GM12878 (cell line): ENCODE results near the gene TRAPPC11. TPM values are rescaled to one million over a fixed set of nuclear protein-coding genes. Genes with fewer than 3 reads are reported as not detected.

ENCODE experiments used
- DPF2 ChIP-seq: fragments of 450-650 bp; IDR thresholded peaks from 2 replicates; pipeline ENCODE4 v1.6.1; 2017; ENCODE audit warnings: mild to moderate bottlenecking
- E4F1 ChIP-seq: fragments of 450-650 bp; IDR thresholded peaks from 2 replicates; pipeline ENCODE4 v1.6.1; 2018; ENCODE audit warnings: borderline replicate concordance, mild to moderate bottlenecking; ENCODE audit not compliant: partially characterized antibody
- EP300 ChIP-seq, 2 experiments: fragments of 150-350 bp in 1 of 2; IDR thresholded peaks; 2 replicates each; pipeline ENCODE4 v1.6.1; 2011 to 2012; ENCODE audit warnings: low read depth in 2 of 2, low read length in 2 of 2, borderline replicate concordance in 1 of 2, improper control_type of control experiment in 1 of 2, inconsistent platforms in 1 of 2; ENCODE audit not compliant: control insufficient read depth in 1 of 2
- FOS ChIP-seq: IDR thresholded peaks from 3 replicates; pipeline ENCODE4 v1.6.1; 2011; ENCODE audit warnings: borderline replicate concordance; ENCODE audit not compliant: insufficient read length; ENCODE audit errors: extremely low read depth
- HDAC2 ChIP-seq: fragments of 200-600 bp; sonication (generic); IDR thresholded peaks from 2 replicates; pipeline ENCODE4 v1.6.1; 2017
- IRF4 ChIP-seq: IDR thresholded peaks from 2 replicates; pipeline ENCODE4 v1.6.1; 2011; ENCODE audit warnings: low read depth, low read length
- RAD21 ChIP-seq: IDR thresholded peaks from 2 replicates; pipeline ENCODE4 v1.6.1; 2011; ENCODE audit warnings: mild to moderate bottlenecking, low read depth, low read length, moderate library complexity; ENCODE audit not compliant: insufficient read depth
- SMAD5 ChIP-seq: IDR thresholded peaks from 2 replicates; pipeline ENCODE4 v1.6.1; 2016; ENCODE audit warnings: antibody characterized with exemption, low read depth
- SMC3 ChIP-seq: IDR thresholded peaks from 2 replicates; pipeline ENCODE4 v1.6.1; 2011; ENCODE audit warnings: low read length, improper control_type of control experiment, borderline replicate concordance
- SREBF2 ChIP-seq: IDR thresholded peaks from 2 replicates; pipeline ENCODE4 v1.6.1; 2012; ENCODE audit warnings: mild to moderate bottlenecking, low read length
- YBX1 ChIP-seq: fragments of 450-650 bp; IDR thresholded peaks from 2 replicates; pipeline ENCODE4 v1.6.1; 2016; ENCODE audit warnings: antibody characterized with exemption
- polyA plus RNA-seq, 11 experiments: library from polyadenylated mRNA; depleted of rRNA in 4 of 11; unstranded in 6 of 11; stranded (reverse) in 5 of 11; fragments of >200 nt; fragmentation: Nextera tagmentation in 4 of 11; fragmentation: Illumina TruSeq in 1 of 11; extraction: Ambion mirVana in 4 of 11; extraction: Trizol in 1 of 11; gene quantifications; 1 replicate in 1 of 11; 2 replicates in 10 of 11; pipeline versions ENCODE4 v1.2.1 to v1.2.3, GENCODE V29; 2011 to 2016; ENCODE audit warnings: inconsistent platforms in 2 of 11, missing spikeins in 2 of 11, low read depth in 1 of 11
- total RNA-seq, 4 experiments: library from RNA; depleted of rRNA in 3 of 4; stranded (reverse); fragments of >200 nt in 3 of 4; fragmentation: Illumina TruSeq in 1 of 4; extraction: Trizol in 1 of 4; gene quantifications; 2 replicates each; pipeline versions ENCODE4 v1.2.1 to v1.2.3, GENCODE V29; 2013 to 2021
- TF ChIP-seq, protein P1 (sequence below): fragments of 450-650 bp; IDR thresholded peaks from 2 replicates; pipeline ENCODE4 v1.6.1; 2017; ENCODE audit warnings: mild to moderate bottlenecking, moderate library complexity

TRAPPC11 gene
- total and polyA plus RNA-seq, 10 of the 15 experiments (the other 5 are each of a cell fraction or from before 2014, with no cell fraction given), result 7.3 to 40.5 (median 22.3) TPM

GRCh38 chr4:183755596-183755995 is 96.5 kb downstream of the TRAPPC11 start (continued):
- TF ChIP-seq, protein P1, sequence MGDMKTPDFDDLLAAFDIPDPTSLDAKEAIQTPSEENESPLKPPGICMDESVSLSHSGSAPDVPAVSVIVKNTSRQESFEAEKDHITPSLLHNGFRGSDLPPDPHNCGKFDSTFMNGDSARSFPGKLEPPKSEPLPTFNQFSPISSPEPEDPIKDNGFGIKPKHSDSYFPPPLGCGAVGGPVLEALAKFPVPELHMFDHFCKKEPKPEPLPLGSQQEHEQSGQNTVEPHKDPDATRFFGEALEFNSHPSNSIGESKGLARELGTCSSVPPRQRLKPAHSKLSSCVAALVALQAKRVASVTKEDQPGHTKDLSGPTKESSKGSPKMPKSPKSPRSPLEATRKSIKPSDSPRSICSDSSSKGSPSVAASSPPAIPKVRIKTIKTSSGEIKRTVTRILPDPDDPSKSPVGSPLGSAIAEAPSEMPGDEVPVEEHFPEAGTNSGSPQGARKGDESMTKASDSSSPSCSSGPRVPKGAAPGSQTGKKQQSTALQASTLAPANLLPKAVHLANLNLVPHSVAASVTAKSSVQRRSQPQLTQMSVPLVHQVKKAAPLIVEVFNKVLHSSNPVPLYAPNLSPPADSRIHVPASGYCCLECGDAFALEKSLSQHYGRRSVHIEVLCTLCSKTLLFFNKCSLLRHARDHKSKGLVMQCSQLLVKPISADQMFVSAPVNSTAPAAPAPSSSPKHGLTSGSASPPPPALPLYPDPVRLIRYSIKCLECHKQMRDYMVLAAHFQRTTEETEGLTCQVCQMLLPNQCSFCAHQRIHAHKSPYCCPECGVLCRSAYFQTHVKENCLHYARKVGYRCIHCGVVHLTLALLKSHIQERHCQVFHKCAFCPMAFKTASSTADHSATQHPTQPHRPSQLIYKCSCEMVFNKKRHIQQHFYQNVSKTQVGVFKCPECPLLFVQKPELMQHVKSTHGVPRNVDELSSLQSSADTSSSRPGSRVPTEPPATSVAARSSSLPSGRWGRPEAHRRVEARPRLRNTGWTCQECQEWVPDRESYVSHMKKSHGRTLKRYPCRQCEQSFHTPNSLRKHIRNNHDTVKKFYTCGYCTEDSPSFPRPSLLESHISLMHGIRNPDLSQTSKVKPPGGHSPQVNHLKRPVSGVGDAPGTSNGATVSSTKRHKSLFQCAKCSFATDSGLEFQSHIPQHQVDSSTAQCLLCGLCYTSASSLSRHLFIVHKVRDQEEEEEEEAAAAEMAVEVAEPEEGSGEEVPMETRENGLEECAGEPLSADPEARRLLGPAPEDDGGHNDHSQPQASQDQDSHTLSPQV, result no peak
- TF ChIP-seq EP300 (IDR thresholded peaks at IDR 0.05; ENCODE audit: borderline replicate concordance in 1 of 2, control insufficient read depth in 1 of 2, low read depth in 2 of 2, low read length in 2 of 2) (no peak), E4F1 (no peak), HDAC2 (no peak), YBX1 (no peak), FOS (no peak), SMC3 (no peak), RAD21 (no peak), SMAD5 (no peak), DPF2 (no peak), SREBF2 (no peak), IRF4 (no peak)
